Activated naive CD4-positive, alpha-beta T cell (primary cell): Measurements from ENCODE around the gene BAK1.
"Not testable (repeated sequence)": the region's sequence is repeated elsewhere in the genome, so short reads cannot be mapped to it uniquely, and the experiment has no call there.

Experiments used
- DNase-seq, 4 experiments: peaks; one replicate each; lab custom pipeline; 2025; lab: John Stamatoyannopoulos, UW

BAK1 gene

DNA sequence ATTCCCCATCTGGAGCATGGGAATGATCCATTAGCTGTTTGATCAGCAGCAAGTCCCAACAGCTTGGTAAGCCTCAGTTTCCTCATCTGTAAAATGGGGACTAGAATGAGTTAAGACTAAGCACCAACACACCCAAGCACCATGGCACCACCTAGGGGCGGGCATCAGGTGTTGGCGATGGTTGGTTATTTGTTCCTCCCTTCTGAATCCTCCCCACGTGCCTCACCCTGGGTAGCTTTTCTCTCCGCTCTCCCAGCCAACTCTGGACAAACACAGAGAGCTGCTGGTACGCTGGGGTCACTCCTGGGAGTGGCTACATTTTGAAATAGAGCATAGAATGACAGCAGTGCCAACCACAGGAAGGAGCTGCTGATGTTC, 27.7 kb upstream of the BAK1 start:
- no peak for DNase-seq

- no peak for DNase-seq
Measured at GRCh38 chr6:33607126-33607783, 27.2 kb upstream of the BAK1 start.

DNA sequence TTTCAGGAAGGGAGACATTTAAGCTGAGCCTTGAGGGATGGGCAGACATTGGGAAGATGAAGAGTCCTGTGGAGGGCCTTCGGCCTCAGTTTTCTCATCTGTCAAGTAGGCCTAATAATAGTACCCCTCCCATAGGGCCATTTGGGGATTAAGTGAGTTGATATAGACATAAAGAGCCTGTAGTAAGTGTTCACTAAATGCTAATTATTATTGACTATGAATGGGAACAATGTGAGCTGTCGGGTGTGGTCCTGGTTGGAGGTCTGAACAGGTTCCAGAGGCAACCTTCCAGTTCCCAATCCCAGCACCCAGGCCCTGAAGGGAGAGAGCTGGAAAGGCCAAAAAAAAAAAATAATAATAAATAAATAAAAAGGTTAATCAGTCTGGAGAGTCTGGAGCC, 26.6 kb upstream of the BAK1 start:
- no peak for DNase-seq

GRCh38 chr6:33604941-33605854, 25.1 kb upstream of the BAK1 start:
- DNase-seq = no peak

- DNase-seq = no peak
Measured at GRCh38 chr6:33602180-33602579, 22.1 kb upstream of the BAK1 start.

GRCh38 chr6:33600761-33601160, 20.7 kb upstream of the BAK1 start:
- no peak for DNase-seq

DNA sequence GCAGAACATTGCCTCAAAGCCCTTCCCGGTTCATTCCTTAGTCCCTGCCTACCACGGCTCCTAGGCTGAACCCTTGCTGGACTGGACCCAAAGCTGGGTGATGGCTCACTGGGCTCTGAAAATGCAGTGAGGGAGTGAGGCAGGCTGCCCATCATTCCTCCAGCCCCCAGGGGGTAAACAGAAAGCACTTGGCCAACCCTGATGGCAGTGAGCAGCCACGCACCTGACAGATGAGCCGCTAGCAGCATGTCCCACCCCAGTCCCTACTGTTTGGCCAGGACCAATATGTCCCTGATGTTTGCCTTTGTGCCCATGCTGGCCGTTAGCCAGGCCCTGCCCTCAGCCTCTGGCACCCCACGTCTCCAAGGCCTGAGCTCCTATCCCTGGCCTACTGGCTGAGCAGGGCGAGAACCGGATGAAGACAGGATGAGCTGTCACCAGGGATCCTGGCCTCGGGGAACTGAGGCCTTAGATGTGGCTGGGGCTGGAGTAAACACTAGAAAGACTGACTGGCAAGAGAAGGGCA, 19.4 kb upstream of the BAK1 start:
- no peak for DNase-seq

DNA sequence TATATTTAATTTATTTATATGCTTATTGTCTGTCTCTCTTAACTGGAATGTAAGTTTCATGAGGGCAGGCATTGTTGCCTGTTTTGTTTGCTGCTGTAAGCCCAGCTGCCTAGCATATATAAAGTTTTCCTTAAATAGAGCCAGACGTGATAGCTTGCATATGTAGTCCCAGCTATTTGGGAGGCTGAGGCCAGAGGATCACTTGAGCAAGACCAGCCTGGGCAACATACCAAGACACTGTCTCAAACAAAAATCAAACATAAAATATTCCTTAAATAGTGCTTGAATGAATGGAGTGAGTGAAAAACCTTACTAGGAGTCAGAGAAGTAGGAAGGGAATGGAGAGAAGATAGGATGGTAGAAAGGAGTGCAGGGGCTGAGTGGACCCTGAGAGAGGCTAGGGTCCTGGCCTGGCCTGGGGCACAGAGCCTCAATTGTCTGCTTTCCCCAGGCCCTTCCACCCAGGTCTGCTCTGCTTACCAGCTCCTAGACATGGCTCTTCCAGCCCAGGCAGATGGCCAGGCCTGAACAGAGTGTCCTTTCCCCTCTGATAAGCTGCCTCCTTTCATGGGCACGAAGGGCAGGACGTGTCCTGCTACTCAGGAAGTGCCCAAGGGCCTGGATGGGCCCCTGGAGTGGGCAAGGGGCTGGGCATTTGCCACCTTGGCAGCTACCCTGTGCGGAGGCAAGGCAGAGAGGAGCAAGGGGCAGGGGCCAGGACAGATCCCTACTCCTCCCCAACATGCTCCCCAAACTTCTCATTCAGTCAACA, 17.7 kb upstream of the BAK1 start:
- no peak for DNase-seq

DNA sequence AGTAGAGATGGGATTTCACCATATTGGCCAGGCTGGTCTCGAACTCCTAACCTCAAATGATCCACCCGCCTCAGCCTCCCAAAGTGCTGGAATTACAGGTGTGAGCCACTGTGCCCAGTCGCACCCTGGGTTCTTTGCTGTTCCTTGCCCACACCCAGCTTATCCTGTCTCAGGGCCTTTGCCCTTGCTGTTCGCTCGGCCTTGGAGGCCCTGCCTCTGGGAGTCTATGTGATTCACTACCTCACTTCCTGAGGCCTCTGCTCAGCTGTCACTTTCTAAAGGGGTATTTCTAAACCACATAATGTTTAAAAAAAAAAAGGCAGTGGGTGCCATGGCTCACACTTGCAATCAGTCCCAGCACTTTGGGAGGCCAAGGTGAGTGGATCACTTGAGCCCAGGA, 16.8 kb upstream of the BAK1 start:
- not testable (repeated sequence) for DNase-seq

- no peak for DNase-seq
Measured at GRCh38 chr6:33595001-33595846, 15.1 kb upstream of the BAK1 start.

GRCh38 chr6:33593414-33593727, 13.3 kb upstream of the BAK1 start:
- DNase-seq = no peak

DNA sequence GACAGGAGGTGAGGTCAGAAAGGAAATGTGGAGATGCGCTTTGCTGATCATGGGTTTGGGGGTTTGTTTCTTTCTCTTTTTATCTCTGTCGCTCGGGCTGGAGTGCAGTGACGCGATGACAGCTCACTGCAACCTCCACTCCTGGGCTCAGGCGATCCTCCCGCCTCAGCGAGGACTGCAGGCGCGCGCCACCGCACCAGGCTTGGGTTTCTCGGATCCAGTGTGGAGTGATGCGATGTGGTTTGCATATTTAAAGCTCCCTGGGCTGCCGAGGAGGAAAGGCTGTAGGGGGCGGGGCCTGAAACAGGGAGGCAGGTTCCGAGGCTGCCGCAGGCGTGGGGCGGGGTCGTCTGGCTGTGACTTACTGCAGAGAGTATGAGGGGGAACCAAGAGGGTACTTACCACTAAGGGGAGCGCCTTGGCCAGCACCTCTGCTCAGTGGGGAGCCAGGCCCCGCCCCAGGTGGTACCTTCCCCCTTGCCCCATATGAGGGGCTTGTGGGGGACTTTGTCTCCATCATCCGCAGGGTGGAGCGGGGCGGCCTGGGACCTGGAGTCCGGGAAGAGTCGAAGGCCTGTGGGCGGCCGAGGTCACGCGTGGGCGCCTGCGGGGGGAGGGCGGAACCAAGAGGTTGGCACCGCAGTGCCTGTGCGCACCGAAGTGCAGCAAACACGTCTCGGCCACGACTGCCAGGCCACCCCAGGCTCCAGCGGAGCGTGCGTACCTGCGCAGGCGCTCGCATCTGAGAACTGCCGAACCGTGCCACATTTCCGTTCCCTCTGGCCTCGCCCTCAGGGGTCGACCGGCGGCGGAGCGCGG, 12.7 kb upstream of the BAK1 start:
- peak in 2 of 4 experiments; percentile 34 to 48 for DNase-seq

DNA sequence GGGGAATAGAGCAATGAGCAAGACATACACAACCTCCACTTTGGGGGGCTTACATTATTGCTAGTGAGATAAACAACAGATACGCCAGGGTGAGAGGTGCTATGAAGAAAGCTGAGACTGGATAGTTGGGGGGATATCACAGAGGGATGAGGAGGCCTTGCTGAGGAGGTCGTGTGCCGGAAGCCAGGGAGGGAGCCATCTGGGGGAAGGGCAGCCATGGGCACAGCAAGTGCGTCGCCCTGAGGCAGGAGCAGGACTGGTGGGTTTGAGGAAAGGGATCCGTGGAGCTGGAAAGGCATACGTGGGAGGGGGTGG, 12.2 kb upstream of the BAK1 start:
- no peak for DNase-seq

- DNase-seq = no peak
Measured at GRCh38 chr6:33591424-33592032, 11.5 kb upstream of the BAK1 start.

DNA sequence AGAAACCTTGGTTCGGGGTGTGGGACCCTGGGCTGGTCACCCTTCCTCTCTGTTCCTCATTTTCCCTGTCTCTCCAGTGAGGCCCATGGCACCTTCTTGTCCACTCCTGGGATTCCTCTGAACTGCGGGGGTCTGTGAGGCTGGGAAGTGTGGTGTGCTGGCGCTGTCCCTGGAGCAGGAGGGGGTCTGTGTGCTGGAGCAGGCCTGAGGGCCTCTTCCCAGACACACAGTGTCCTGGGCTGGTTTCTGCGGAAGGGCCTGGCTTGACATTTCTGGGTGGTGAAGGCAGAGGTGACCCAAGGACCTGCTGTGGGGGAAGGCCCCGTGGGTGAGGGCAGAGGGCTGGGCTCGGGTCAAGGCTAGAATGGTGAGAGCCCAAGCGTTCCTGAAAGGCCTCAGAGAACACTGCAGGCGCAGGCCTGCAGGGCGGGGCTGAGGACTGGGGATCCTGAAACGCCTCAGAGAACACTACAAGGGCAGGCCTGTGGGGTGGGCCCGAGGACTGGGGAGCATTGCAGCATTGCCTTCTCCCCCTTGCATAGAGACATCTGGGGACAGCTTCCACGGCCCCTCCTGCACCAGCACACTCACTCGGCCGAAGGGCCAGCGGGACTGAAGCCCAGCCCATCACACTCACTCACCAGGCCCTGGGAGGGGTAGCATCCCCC, 10.6 kb upstream of the BAK1 start:
- DNase-seq = no peak

GRCh38 chr6:33589731-33590530, 9.9 kb upstream of the BAK1 start:
- peak in 1 of 4 experiments; percentile 26 for DNase-seq

DNA sequence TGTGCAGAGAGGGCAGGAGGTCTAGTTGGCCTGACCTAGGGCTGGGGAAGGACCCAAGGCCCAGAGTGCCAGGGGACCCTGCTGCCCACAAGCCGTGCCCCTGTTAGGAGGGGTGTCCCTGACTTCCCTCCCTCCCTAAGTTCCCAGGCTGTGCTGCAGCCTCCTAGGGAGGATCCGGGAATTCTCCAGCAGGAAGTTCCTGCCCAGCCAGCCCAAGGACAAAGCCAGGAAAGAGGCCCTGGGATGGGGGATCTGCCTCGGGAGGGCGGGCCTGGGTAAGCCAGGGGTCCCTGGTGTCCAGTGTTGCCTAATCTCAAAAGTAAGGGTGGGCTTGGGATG, 9.3 kb upstream of the BAK1 start:
- DNase-seq = no peak

DNA sequence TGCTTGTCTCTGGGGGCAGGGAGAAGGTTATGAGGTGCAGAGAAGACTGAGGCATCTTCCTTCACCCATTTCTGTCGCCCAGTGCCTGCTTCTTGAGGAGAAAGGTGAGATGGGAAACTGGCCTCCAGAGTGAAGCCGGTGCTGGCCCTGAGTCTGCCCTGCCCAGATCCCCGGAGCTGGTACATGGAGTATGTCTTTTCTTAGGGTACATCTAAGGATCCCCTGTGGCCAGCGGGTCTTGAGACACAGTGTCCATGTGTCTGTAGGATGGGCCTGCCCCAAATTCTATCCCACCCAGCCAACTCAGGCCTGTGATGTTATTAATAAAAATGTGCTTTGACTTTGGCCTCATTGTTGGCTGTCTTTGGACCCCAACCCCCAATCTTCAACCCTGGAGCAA, 8.8 kb upstream of the BAK1 start:
- no peak for DNase-seq

DNA sequence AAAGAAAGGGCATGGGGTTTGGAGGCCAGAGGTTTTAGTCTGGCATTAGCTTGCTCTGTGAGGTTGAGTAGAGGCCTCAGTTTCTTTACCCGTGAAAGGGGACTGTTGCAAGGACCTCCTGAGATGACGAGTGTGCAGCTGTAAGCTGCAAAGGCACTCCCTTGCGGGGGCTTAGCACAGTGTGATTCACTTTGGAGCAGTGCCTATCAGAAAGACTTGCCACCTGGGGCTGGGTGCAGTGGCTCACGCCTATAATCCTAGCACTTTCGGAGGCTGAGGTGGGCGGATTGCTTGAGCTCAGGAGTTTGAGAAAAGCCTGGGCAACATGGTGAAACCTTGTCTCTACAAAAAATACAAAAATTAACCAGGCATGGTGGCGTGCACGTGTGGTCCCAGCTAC, 7.5 kb upstream of the BAK1 start:
- DNase-seq = no peak
